HG03039 (cell line): ENCODE data around the gene MNS1.
A peak's percentile ranks its signal among the peaks of the same experiment; 100 is the strongest.
"Not testable (repeated sequence)": the region's sequence is repeated elsewhere in the genome, so short reads cannot be mapped to it uniquely, and the experiment has no call there.

Experiments
- ATAC-seq: cut with Tn5 transposase; IDR thresholded peaks from one replicate; pipeline ENCODE4 v1.9.1; 2021; ENCODE audit warnings: mild to moderate bottlenecking, moderate library complexity; ENCODE audit not compliant: unreplicated experiment

Gene MNS1

GRCh38 chr15:56464893-56465520 is at the start of gene MNS1:
MNS1 (minus strand) TSS chr15:56465137; CDS start chr15:56464972, 165 bp downstream.
- ATAC-seq: peak; percentile 100

GRCh38 chr15:56496635-56497034 is 31.7 kb upstream of the MNS1 start:
- ATAC-seq: no peak

DNA sequence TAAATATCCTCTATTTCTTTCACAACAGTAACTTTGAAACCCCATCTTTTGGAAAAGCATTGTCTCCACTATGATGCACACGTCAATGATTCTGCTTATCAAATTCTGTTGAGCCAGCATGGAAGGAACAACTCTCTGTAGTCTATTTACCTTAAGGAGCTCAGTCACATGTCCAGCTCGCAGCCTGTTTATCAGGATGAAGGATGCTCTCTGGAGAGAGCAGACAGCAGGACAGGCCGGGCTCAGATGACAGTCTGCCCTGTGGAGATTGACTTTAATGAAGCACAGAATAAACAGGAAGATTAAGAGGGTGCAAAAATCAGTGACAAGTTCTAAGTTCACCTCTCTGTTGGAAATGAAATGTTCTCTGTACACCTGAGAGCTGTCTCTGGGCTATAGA is 30.6 kb upstream of the MNS1 start:
- ATAC-seq: no peak

- no peak for ATAC-seq
Measured at GRCh38 chr15:56495053-56495452, 30.1 kb upstream of the MNS1 start.

GRCh38 chr15:56492791-56493555 is 28.0 kb upstream of the MNS1 start:
- no peak for ATAC-seq

DNA sequence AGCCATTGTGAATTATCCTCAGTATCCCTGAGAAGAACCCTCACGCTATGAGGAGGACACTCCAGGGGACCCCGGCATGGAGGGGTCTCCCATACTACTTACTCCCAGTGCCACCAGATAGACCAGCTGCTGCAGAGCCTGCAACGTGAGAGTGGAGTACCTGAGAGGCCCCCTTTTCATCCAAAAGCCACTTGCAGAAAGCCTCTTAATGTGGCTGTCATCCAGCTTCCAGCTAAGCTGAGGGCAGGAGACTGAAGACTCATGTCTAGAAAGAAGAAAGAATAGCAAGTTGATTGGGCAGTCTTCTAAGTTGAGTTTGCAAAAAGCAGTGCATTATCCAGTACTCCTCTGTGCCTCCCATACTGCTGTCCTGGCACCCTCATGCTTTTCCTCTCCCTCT is 27.3 kb upstream of the MNS1 start:
- ATAC-seq: no peak

GRCh38 chr15:56491110-56491722 is 26.3 kb upstream of the MNS1 start:
- no peak for ATAC-seq

GRCh38 chr15:56490461-56490860 is 25.5 kb upstream of the MNS1 start:
- no peak for ATAC-seq

- ATAC-seq: not testable (repeated sequence)
Measured at GRCh38 chr15:56486206-56486605, 21.3 kb upstream of the MNS1 start.

DNA sequence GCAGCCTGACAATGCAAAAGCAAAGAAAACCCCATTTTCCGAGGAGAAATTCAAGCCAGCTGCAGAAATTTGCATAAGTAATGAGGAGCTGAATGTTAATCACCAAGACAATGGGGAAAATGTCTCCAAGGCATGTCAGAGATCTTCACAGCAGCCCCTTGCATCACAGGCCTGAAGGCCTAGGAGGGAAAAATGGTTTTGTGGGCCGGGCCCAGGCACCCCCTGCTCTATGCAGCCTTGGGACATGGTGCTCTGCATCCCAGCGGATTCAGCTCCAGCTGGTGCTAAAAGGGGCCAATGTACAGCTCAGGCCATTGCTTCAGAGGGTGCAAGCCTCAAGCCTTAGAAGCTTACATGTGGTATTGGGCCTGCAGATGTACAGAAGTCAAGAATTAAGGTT is 20.5 kb upstream of the MNS1 start:
- not testable (repeated sequence) for ATAC-seq

- no peak for ATAC-seq
Measured at GRCh38 chr15:56484287-56484686, 19.4 kb upstream of the MNS1 start.

DNA sequence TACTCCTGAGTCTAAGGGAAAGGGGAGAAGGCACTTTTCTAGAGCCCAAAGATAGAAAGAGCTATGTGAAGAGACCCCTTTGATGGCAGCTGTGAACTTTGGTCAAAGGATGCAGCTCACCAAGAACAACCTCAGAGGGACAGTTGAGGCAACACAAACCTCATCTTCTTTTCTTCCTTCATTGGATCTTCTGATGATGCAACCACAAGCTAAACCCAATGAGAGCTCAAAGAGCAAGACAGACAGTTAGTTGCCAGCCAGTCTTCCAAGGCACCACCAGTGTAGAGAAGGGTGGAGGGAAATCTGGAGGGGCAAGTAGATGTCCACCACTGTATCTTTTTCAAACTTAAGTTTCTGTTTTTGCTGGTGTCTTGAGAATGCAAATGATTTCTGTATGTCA is 10.4 kb upstream of the MNS1 start:
- ATAC-seq: no peak

GRCh38 chr15:56473017-56473416 is 8.1 kb upstream of the MNS1 start:
- no peak for ATAC-seq

DNA sequence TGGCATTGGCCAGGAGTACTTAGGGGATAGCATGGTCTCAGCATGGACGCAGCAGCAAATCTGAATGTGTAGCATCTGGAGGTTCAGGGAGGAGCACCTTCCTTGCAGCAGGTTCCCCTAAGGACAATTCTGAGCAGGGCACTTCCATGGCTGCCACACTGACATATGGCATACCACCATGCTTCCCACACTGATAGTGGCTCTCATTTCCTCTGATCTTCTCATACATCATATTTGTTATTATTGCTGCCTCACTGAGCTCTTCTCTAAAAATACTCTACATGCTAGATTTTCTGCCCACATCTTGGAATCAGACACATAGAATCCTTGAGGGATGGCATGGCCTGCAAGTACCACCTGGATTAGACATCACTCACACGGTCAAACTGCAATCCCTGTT is 7.3 kb upstream of the MNS1 start:
- ATAC-seq: no peak

- no peak for ATAC-seq
Measured at GRCh38 chr15:56471440-56472069, 6.6 kb upstream of the MNS1 start.

DNA sequence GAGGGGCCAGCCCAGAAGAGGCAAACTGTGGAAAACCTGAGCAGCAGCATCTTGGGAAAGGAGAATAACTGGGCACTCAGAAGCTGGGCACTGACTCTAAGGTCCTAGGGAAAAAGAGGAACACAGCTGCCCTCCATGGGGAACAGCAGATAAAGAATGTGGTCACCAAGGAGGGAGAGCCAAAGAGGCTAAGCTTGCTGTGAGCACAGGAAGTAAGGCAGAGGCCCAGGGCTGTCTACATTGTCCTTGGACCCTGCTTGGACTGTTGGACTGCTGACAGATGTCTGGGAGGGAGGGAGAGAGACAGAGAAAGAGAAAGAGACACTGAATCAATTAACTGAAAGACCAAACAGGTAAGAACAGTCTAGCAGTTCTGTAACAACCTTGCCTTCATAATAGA is 4.5 kb upstream of the MNS1 start:
- ATAC-seq: no peak

- no peak for ATAC-seq
Measured at GRCh38 chr15:56468401-56468800, 3.5 kb upstream of the MNS1 start.

DNA sequence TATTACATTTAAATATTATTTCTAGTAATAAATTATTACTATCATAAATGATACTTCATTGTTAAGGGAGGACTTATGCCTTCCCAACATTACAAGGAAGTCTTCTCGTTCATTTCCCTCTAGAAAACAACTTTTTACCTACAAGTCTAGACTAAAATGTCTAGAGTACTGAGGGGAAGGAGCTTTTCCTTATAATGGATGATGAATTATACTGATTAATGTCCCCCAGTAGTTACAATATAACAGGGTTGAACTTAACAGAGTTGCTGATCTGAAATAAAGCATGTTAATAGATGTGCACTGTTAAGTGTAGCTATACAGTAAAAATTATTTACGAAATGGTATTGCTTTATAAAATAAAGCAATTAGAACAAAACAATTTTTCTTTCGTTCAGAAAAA is 2.7 kb upstream of the MNS1 start:
- ATAC-seq: no peak

DNA sequence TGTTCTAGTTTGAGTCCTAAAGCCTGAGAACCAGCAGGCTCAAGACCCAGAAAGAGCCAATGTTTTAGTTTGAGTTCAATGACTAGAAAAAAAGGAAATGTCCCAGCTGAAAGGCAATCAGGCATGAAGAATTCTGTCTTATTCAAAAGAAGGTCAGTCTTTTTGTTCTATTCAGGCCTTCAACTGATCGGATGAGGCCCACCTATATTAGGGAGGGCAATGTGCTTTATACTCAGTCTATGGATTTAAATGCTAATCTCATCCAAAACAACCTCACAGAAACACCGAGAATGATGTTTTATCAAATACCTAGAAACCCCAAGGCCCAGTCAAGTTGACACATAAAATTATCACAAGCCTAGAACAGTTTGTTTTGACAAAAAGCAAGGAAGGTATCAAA is 4.0 kb downstream of the MNS1 start:
- ATAC-seq: no peak

- ATAC-seq: no peak
Measured at GRCh38 chr15:56460071-56460470, 4.9 kb downstream of the MNS1 start.

DNA sequence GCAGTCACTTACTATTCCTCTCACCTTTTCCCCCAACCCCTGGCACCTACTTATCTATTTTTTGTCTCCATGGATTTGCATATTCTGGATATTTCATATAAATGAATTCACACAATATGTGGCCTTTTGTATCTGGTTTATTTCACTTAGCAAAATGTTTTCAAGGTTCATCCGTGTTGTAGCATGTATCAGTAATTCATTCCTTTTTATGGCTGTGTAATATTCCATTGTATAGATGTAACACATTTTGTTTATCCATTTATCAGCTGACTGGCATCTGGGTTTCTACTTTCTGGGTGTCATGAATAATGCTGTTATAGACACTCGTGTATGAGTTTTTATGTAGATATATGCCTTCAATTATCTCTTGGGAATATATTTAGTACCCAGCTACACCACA is 5.8 kb downstream of the MNS1 start:
- no peak for ATAC-seq

DNA sequence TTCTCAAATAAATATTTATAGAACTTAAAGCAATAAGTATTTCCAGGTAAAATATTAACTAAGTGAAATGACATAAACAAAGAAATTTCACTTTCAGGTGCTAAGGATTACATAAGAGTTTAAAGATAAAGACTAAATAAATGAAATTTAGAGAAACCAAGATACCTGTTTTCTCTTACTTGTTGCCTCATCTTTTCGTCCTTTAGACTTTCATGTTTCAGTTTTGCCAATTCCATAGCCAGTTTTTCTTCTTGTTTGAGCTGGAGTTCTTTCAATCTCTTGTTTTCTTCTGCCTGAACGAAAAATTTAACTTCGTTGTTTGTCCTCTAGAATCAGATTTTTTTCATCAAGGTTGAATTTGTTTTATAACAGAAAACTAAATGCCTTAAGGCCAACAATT is 8.7 kb downstream of the MNS1 start:
- no peak for ATAC-seq
